Vagina (tissue), 2 donors: ENCODE results near the gene SMAP2.

Source experiments
- CTCF ChIP-seq, 3 experiments: fragments of 450-650 bp in 2 of 3; fragments of 200-600 bp in 1 of 3; sonication (generic) in 1 of 3; IDR thresholded peaks; one replicate each; pipeline ENCODE4 v1.5.1; 2017 to 2019; ENCODE audit warnings: antibody characterized with exemption in 3 of 3, mild to moderate bottlenecking in 2 of 3, moderate library complexity in 2 of 3
- POLR2A ChIP-seq, 2 donors: fragments of 450-650 bp; IDR thresholded peaks; one replicate each; pipeline ENCODE4 v1.6.1; 2017; ENCODE audit warnings: antibody characterized with exemption in 2 of 2, mild to moderate bottlenecking in 2 of 2, moderate library complexity in 2 of 2
- POLR2AphosphoS5 ChIP-seq, 2 donors: sonication (generic); formaldehyde crosslinking; IDR thresholded peaks; one replicate each; pipeline ENCODE4 v1.9.0; 2017; ENCODE audit warnings: antibody characterized with exemption in 2 of 2, mild to moderate bottlenecking in 2 of 2, low read depth in 1 of 2; ENCODE audit not compliant: insufficient read depth in 1 of 2

GRCh38 chr1:40469327-40469726 is 95.8 kb downstream of the SMAP2 start:
- TF ChIP-seq CTCF (IDR thresholded peaks at IDR 0.05), result no peak
- no peak for TF ChIP-seq POLR2A (IDR thresholded peaks at IDR 0.05)
- TF ChIP-seq POLR2AphosphoS5 (IDR thresholded peaks at IDR 0.05; ENCODE audit: insufficient read depth in 1 of 2, low read depth in 1 of 2), result no peak
